Mucosa of stomach (tissue), 1 donor: Measurements from ENCODE around the gene MAP3K20.

Source experiments
- H3K27me3 ChIP-seq: one replicate; pipeline ENCODE4 v1.7.0; 2013; ENCODE audit warnings: mild to moderate bottlenecking, low read length; ENCODE audit not compliant: control insufficient read depth, insufficient read depth
- H3K36me3 ChIP-seq: one replicate; pipeline ENCODE4 v1.7.0; 2013; ENCODE audit warnings: low read length; ENCODE audit not compliant: control insufficient read depth, insufficient read depth
- H3K4me1 ChIP-seq: one replicate; pipeline ENCODE4 v1.7.0; 2013; ENCODE audit warnings: mild to moderate bottlenecking, low read length; ENCODE audit not compliant: control insufficient read depth, insufficient read depth
- H3K4me3 ChIP-seq: one replicate; pipeline ENCODE4 v1.7.0; 2013; ENCODE audit warnings: low read length
- H3K9ac ChIP-seq: one replicate; pipeline ENCODE4 v1.7.0; 2013; ENCODE audit warnings: mild to moderate bottlenecking, low read length, moderate library complexity
- H3K9me3 ChIP-seq: one replicate; pipeline ENCODE4 v1.7.0; 2013; ENCODE audit warnings: mild to moderate bottlenecking, low read length, moderate library complexity; ENCODE audit not compliant: control insufficient read depth
- donor health status: Pancreatic carcinoma.

The MAP3K20 gene

GRCh38 chr2:173056705-173057364 is 18.8 kb upstream of the MAP3K20 start:
- Histone ChIP-seq H3K27me3 (no peaks in the 10 kb centered on the region), H3K4me1 (no peaks in the 10 kb centered on the region), H3K9me3 (no peaks in the 10 kb centered on the region), H3K9ac (no peak overlapping the region), H3K4me3 (no peak overlapping the region), H3K36me3 (no peaks in the 10 kb centered on the region)

DNA sequence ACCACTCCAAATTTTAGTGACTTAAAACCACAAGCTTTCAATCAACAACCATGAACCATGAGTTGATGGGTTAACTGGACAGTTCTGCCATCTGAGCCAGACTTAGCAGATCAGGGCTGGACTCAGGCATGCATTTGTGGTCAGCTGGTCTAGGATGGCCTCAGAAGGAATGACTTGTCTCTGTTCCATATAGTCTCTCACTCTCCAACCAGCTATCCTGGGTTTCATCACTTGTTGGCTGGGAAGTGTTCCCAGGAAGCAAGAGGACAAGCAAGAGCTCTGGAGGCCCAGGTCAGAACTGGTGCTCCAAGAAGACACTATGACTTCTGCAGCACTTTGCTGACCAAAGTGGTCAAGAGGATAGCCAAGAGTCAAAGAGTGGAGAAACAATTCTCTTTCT is 17.5 kb upstream of the MAP3K20 start:
- Histone ChIP-seq H3K36me3 (no peaks in the 10 kb centered on the region), H3K4me1 (no peaks in the 10 kb centered on the region), H3K27me3 (no peaks in the 10 kb centered on the region), H3K4me3 (no peak overlapping the region), H3K9me3 (no peaks in the 10 kb centered on the region), H3K9ac (no peak overlapping the region)

GRCh38 chr2:173058673-173059072 is 17.0 kb upstream of the MAP3K20 start:
- Histone ChIP-seq H3K9me3 (no peaks in the 10 kb centered on the region), H3K4me3 (no peak overlapping the region), H3K9ac (no peak overlapping the region), H3K4me1 (no peaks in the 10 kb centered on the region), H3K36me3 (no peaks in the 10 kb centered on the region), H3K27me3 (no peaks in the 10 kb centered on the region)

DNA sequence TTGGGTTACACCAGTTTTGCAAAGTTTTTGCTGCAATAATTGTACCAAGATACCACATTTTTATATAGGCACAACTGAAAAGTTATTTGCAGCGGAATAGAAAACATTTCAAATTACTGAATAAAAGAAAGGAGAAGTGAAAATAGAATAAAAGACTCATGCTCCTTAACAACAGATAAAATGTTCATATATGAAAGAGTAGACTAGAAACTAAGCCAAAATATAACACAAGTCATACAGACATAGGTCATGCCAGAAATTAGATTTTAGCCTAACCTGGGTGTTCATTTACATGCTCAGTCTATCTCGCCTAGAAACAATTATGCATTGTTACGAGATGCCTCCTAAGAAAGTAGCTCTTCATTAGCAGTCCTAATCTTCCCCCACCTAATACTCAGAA is 16.4 kb upstream of the MAP3K20 start:
- no peak overlapping the region for H3K4me3 ChIP-seq
- no peaks in the 10 kb centered on the region for H3K36me3 ChIP-seq
- no peaks in the 10 kb centered on the region for H3K4me1 ChIP-seq

DNA sequence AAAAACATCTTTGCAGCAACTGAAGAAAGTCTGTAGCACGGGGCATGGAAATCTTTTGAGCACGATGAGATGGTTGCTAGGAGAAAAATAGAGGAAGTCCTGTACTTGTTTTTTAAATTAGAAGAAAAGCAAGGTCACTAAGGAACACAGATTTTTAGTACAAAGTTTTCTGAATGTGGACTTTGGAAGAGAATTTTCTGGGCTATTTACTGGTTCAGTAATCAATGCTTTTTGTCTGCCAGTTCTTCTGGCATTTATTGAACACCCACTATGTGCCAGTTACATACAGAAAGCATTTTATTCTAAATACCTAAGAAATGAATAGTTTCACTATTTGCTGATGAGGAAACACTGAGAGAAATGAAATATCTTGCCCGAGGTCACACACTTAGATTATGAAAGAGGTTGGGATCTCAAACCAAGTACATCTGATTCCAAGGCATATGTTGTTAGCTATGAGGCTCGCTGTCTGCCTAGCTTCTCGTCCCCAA is 15.6 kb upstream of the MAP3K20 start:
- Histone ChIP-seq H3K27me3 (no peaks in the 10 kb centered on the region), H3K4me1 (no peaks in the 10 kb centered on the region), H3K9ac (no peak overlapping the region), H3K9me3 (no peaks in the 10 kb centered on the region), H3K4me3 (no peak overlapping the region), H3K36me3 (no peaks in the 10 kb centered on the region)

More for the DNA sequence above, 16.4 kb upstream of the MAP3K20 start:
- no peaks in the 10 kb centered on the region for H3K9me3 ChIP-seq
- no peaks in the 10 kb centered on the region for H3K27me3 ChIP-seq
- no peak overlapping the region for H3K9ac ChIP-seq

DNA sequence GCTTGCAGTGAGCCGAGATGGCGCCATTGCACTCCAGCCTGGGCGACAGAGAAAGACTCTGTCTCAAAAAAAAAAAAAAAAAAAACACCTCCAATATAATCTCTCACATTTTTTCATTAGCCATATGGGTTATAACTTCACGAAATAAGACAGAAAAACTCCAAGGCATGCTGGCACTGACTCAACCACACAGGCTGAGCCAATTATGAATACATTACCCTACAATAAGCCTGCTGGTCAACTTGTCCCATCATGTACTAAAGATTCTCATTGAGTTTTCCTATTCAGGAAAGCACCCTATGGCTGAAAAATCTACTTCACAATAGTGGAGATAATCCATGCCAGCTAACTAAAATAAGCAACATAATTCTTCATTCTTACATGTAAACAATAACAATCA is 12.8 kb upstream of the MAP3K20 start:
- Histone ChIP-seq H3K4me3 (no peak overlapping the region), H3K9me3 (no peaks in the 10 kb centered on the region), H3K4me1 (no peaks in the 10 kb centered on the region), H3K9ac (no peak overlapping the region), H3K27me3 (no peaks in the 10 kb centered on the region), H3K36me3 (no peaks in the 10 kb centered on the region)

- Histone ChIP-seq H3K9ac (no peak overlapping the region), H3K36me3 (no peaks in the 10 kb centered on the region), H3K4me3 (no peak overlapping the region), H3K4me1 (no peaks in the 10 kb centered on the region), H3K27me3 (no peaks in the 10 kb centered on the region), H3K9me3 (no peaks in the 10 kb centered on the region)
These were observed 11.4 kb upstream of the MAP3K20 start for GRCh38 chr2:173064151-173064805.

DNA sequence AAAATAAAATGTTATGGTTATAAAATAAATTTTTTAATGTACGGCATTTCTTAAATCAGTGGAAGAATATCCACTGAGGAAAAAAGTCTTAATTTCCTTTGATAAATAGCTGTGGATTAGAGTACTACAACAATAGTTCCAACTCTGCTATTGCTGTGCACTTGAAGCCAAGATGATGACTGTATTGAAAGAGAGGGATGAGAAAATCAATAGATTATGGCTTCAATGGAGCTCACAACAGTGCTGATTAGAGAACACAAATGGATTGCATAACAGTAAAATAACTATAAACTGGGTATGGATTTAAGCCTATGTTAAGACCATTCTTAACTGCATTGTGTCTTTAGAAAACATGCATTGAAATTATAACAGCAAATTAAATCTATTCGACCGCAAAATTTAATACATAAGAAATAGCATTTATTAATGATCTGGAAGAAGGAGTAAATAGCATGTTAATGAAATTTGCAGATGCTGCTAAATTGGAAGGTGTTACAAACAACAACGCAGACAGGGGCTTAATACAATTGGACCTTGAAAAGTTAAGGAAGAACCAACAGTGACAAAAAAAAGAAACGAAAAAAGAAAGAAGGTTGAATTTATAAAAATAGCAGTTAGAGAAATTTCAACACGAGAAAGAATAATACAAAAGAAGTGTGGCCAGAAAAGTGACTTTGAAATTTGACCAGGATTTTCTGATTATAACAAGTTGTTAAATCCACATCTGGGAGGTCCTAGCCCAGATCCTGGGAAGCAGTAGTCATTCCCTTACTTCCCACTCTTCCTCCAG is 8.6 kb upstream of the MAP3K20 start:
- no peaks in the 10 kb centered on the region for H3K4me1 ChIP-seq

DNA sequence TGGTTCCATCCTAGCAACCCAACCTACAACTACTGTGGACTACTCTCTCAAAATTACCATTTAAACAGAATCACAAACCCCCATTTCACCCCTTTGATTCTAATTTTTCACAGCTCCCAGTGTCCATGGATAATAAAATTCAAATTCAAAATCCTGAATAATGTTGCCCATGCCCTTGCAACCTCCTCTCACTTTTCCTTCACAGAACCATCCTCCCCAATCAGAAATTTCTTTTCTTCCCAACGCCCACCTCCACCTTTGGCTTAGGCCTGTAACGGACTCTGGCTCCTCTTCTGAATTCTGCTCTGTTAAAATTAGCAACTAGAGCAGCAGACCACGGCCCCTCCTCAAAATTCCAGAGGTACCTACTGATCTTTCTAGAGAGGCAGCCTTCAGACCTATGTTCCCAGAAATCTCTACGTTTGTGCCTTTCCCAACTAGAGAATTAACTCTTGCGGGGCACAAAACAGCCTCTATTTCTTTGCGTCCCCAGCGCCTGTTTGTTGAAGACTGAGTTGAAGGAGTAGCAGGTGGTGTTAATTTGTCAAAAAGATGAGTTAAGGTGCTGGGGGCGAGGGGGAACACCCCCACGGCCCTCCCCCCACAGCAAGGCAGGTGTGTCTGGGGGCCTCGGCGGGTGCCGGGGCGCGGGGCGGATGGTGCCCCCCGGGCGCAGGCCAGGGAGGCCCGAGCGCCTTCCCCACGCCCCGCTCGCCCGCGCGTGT is 428 bp upstream of the MAP3K20 start:
- no peaks in the 10 kb centered on the region for H3K9me3 ChIP-seq
- no peaks in the 10 kb centered on the region for H3K4me1 ChIP-seq
- H3K27me3 ChIP-seq = no peaks in the 10 kb centered on the region
- H3K9ac ChIP-seq = peak overlapping the region; percentile 92
- H3K4me3 ChIP-seq = peak overlapping the region; percentile 60
- H3K36me3 ChIP-seq = no peaks in the 10 kb centered on the region

More for the DNA sequence above, 8.6 kb upstream of the MAP3K20 start:
- H3K9me3 ChIP-seq = no peaks in the 10 kb centered on the region
- no peak overlapping the region for H3K4me3 ChIP-seq
- H3K36me3 ChIP-seq = no peaks in the 10 kb centered on the region
- H3K27me3 ChIP-seq = no peaks in the 10 kb centered on the region
- no peak overlapping the region for H3K9ac ChIP-seq

DNA sequence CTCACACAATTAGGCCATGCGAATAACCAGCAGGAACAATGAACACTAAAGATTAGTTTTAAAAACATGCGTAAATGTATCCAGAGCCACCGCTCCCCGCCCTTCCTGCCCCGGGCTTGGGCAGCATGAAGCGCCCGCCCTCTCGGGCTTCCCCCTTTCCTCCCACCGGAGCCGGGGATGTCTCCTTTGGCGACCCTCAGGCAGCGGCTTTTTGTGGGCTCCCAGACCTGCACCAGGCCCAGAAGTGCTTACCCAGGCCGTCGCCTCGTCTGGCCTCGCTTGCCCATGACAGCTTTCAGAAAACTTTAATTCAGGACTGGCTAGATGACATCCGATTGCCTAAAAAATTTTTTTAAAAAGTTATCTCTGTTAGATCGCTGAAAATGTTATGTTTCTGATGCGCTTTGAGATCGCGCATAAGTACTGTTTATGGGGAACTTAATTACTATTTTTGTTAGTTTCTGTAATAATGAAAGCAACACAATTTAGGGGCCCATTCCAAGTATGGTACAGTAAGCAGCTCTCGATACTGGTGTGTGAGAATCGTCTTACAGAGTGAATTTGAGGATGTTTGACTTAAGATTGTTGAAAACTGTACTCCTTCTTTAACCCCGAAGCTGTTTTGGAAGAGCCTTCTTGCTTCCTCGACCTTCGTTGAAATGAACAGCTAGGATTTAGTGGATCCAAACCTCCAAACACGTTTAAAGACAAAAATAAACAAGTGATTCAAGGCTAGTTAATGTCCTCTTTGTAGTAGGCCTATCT is 1.1 kb downstream of the MAP3K20 start:
- no peaks in the 10 kb centered on the region for H3K36me3 ChIP-seq
- peak overlapping the region; percentile 28 for H3K4me3 ChIP-seq
- H3K27me3 ChIP-seq = no peaks in the 10 kb centered on the region
- peak overlapping the region; percentile 92 for H3K9ac ChIP-seq
- no peaks in the 10 kb centered on the region for H3K9me3 ChIP-seq
- no peaks in the 10 kb centered on the region for H3K4me1 ChIP-seq

GRCh38 chr2:173077506-173078177 is 2.0 kb downstream of the MAP3K20 start:
- Histone ChIP-seq H3K27me3 (no peaks in the 10 kb centered on the region), H3K9me3 (no peaks in the 10 kb centered on the region), H3K36me3 (no peaks in the 10 kb centered on the region), H3K4me3 (no peak overlapping the region), H3K4me1 (no peaks in the 10 kb centered on the region), H3K9ac (no peak overlapping the region)
